C4-2B (cell line): Measurements from ENCODE around the gene TGFBR3.

ENCODE experiments used
- CTCF ChIP-seq: fragments of 450-650 bp; conservative IDR thresholded peaks from 2 replicates; pipeline ENCODE4 v1.5.1; 2017; ENCODE audit warnings: mild to moderate bottlenecking
- ZFX ChIP-seq: fragments of 450-650 bp; IDR thresholded peaks from 2 replicates; pipeline ENCODE4 v1.6.1; 2017

DNA sequence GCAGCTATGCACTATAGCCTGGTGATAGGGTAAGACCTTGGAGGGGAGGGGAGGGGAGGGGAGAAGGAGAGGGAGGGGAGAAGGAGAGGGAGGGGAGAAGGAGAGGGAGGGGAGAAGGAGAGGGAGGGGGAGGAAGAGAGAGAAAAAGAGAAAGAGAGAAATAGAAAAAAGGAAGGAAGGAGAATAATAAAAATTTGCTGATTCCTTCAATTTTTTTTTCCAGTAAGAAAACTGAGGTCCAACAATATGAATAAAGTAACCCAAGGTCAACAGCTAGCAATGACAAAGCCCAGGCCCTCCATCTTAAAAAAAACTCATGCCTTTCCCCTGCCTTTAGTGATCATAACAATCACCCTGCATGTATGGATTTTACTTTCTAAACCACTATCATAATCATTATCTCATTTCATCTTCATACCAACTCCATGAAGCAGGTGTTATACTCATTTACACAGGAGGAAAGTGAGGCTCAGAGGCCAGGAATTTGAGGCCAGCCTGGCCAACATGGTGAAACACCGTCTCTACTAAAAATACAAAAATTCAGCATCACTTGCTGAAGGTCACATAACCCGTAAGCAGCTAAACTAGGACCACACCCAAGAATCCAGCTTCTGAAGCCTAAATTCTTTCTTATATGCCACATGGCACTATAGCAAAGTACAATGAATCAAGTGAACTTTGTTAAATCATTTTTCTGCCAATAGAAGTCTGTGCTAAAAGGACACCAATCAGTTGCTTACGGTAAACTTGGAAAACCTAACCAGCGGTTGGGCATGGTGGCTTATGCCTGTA lies 39.9 kb upstream of the TGFBR3 start:
- TF ChIP-seq CTCF = no peak
- no peak for TF ChIP-seq ZFX
